Measurements from ENCODE around the gene HS3ST5.

Gene HS3ST5

GRCh38 chr6:114009192-114009591, 333.6 kb downstream of the HS3ST5 start:
- no peak for TF ChIP-seq ZFX (IDR thresholded peaks at IDR 0.05; ENCODE audit: borderline replicate concordance)
- no peak for TF ChIP-seq CTCF (IDR thresholded peaks at IDR 0.05)
- H3K27ac ChIP-seq, result no peak overlapping the region

GRCh38 chr6:114008331-114008730, 334.5 kb downstream of the HS3ST5 start:
- H3K27ac ChIP-seq, result no peak overlapping the region

GRCh38 chr6:114007516-114007915, 335.3 kb downstream of the HS3ST5 start:
- TF ChIP-seq ZFX (IDR thresholded peaks at IDR 0.05; ENCODE audit: borderline replicate concordance) (no peak), CTCF (IDR thresholded peaks at IDR 0.05) (no peak)
- no peak overlapping the region for H3K27ac ChIP-seq

More at GRCh38 chr6:114008331-114008730, 334.5 kb downstream of the HS3ST5 start:
- TF ChIP-seq ZFX (IDR thresholded peaks at IDR 0.05; ENCODE audit: borderline replicate concordance) (no peak), CTCF (IDR thresholded peaks at IDR 0.05) (no peak)
